GM10266 (cell line): ENCODE data around the gene OR10G2.
"Not testable (repeated sequence)": the region's sequence is repeated elsewhere in the genome, so short reads cannot be mapped to it uniquely, and the experiment has no call there.

Source experiments
- DNase-seq: peaks from one replicate; pipeline ENCODE4 v3.0.0; 2012; ENCODE audit errors: extremely low spot score
- CTCF ChIP-seq: IDR thresholded peaks from 2 replicates; pipeline ENCODE4 v1.5.1; 2012; ENCODE audit warnings: mild to moderate bottlenecking, low read depth; ENCODE audit not compliant: control insufficient read depth, insufficient read depth; ENCODE audit errors: missing control alignments

Gene OR10G2

GRCh38 chr14:21642683-21643082 lies 7.9 kb upstream of the OR10G2 start:
- no peak for TF ChIP-seq CTCF
- no peak for DNase-seq

- DNase-seq: no peak
- no peak for TF ChIP-seq CTCF
These were observed 3.7 kb downstream of the OR10G2 start for GRCh38 chr14:21631084-21631483.

GRCh38 chr14:21630503-21630902 lies 4.2 kb downstream of the OR10G2 start:
- not testable (repeated sequence) for DNase-seq

- DNase-seq: no peak
- no peak for TF ChIP-seq CTCF
These were observed 8.1 kb downstream of the OR10G2 start for GRCh38 chr14:21626491-21627230.

GRCh38 chr14:21617614-21618013 lies 17.1 kb downstream of the OR10G2 start:
- TF ChIP-seq CTCF: no peak
- no peak for DNase-seq

DNA sequence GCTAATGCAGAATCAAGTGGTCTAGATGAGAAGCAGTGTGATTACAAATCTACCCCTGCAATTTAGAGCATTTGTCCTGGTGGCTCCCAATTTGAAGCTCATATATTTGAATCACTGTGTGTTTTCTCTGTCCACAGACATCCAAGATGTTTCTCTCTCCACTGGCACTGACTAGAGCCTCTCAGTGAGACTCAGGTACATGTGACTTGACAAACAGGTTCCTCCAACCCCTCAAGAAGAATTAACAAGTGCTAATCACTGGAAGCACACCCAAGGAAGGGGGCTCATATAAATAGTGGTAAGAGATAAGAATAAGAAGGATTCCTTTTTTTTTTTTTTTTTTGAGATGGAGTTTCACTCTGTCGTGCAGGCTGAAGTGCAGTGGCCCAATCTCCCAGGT lies 20.5 kb downstream of the OR10G2 start:
- no peak for TF ChIP-seq CTCF
- no peak for DNase-seq

DNA sequence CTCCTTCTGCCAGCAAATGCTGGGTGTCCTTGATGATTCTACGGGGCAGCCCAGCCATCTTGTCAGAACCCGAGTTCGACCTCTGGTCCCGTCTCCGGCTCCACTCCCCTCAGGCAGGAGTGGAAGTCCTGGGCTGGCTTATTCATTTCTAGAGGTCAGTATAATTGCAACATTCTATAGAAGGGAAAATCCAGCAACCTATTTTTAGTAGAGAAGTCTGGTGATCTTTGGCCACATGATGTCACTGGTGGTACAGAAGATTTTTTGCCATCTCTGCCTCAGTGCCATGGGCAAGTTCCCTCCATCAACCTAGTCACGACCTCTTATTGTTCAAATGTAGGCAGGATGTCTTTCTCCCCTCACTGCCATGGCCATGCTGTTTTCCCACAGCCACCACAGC lies 22.4 kb downstream of the OR10G2 start:
- no peak for TF ChIP-seq CTCF
- peak; percentile 35 for DNase-seq

- not testable (repeated sequence) for DNase-seq
These were observed 32.6 kb downstream of the OR10G2 start for GRCh38 chr14:21602181-21602580.
